ENCODE results near the gene FXYD2.

FXYD2 gene

GRCh38 chr11:117832511-117832910 lies 8.0 kb upstream of the FXYD2 start:
- Mint-ChIP-seq H3K36me3 (peaks cover 5% of the 10 kb centered on the region), H3K4me3 (no peak overlapping the region), H3K9me3 (no peaks in the 10 kb centered on the region), H3K4me1 (peaks cover 56% of the 10 kb centered on the region), H3K27ac (peak overlapping the region; percentile 74)
- ATAC-seq (no peak), DNase-seq (ENCODE audit: low spot score in 2 of 2) (no peak)

- H3K4me1 Mint-ChIP-seq: peaks cover 54% of the 10 kb centered on the region
- H3K4me3 Mint-ChIP-seq: no peak overlapping the region
- peak overlapping the region; percentile 92 for H3K27ac Mint-ChIP-seq
- no peak for ATAC-seq
- DNase-seq (ENCODE audit: low spot score in 2 of 2): no peak
- peaks cover 6% of the 10 kb centered on the region for H3K36me3 Mint-ChIP-seq
- no peaks in the 10 kb centered on the region for H3K9me3 Mint-ChIP-seq
Observed at GRCh38 chr11:117831661-117832415, 7.3 kb upstream of the FXYD2 start.

GRCh38 chr11:117830674-117831351 lies 6.3 kb upstream of the FXYD2 start:
- ATAC-seq (no peak), DNase-seq (ENCODE audit: low spot score in 2 of 2) (no peak)
- Mint-ChIP-seq H3K27ac (peak overlapping the region; percentile 92), H3K4me1 (peaks cover 57% of the 10 kb centered on the region), H3K9me3 (no peaks in the 10 kb centered on the region), H3K36me3 (peaks cover 6% of the 10 kb centered on the region), H3K4me3 (peak overlapping the region; percentile 29)

- DNase-seq (ENCODE audit: low spot score in 2 of 2) (no peak), ATAC-seq (no peak)
- Mint-ChIP-seq H3K9me3 (no peaks in the 10 kb centered on the region), H3K27ac (peak overlapping the region; percentile 92), H3K4me3 (peak overlapping the region; percentile 29), H3K4me1 (peaks cover 65% of the 10 kb centered on the region), H3K36me3 (peaks cover 6% of the 10 kb centered on the region)
Observed at GRCh38 chr11:117830072-117830471, 5.5 kb upstream of the FXYD2 start.

- peak overlapping the region; percentile 92 for H3K27ac Mint-ChIP-seq
- H3K9me3 Mint-ChIP-seq: no peaks in the 10 kb centered on the region
- DNase-seq (ENCODE audit: low spot score in 2 of 2): no peak
- no peak for ATAC-seq
- peaks cover 6% of the 10 kb centered on the region for H3K36me3 Mint-ChIP-seq
- peaks cover 72% of the 10 kb centered on the region for H3K4me1 Mint-ChIP-seq
- H3K4me3 Mint-ChIP-seq: peak overlapping the region; percentile 58
Observed at GRCh38 chr11:117829369-117829725, 4.8 kb upstream of the FXYD2 start.

GRCh38 chr11:117828611-117829368 lies 4.2 kb upstream of the FXYD2 start:
- H3K27ac Mint-ChIP-seq: peak overlapping the region; percentile 92
- peak; percentile 97 for ATAC-seq
- DNase-seq (ENCODE audit: low spot score in 2 of 2): peak; percentile 64 to 87
- H3K9me3 Mint-ChIP-seq: no peaks in the 10 kb centered on the region
- peak overlapping the region; percentile 58 for H3K4me3 Mint-ChIP-seq
- H3K36me3 Mint-ChIP-seq: peaks cover 6% of the 10 kb centered on the region
- H3K4me1 Mint-ChIP-seq: peaks cover 77% of the 10 kb centered on the region

GRCh38 chr11:117827521-117828511 lies 3.3 kb upstream of the FXYD2 start:
- peak overlapping the region; percentile 58 for H3K4me3 Mint-ChIP-seq
- peak overlapping the region; percentile 92 for H3K27ac Mint-ChIP-seq
- peaks cover 87% of the 10 kb centered on the region for H3K4me1 Mint-ChIP-seq
- ATAC-seq: no peak
- no peaks in the 10 kb centered on the region for H3K9me3 Mint-ChIP-seq
- DNase-seq (ENCODE audit: low spot score in 2 of 2): no peak
- H3K36me3 Mint-ChIP-seq: peaks cover 6% of the 10 kb centered on the region

- peaks cover 6% of the 10 kb centered on the region for H3K36me3 Mint-ChIP-seq
- H3K4me1 Mint-ChIP-seq: peaks cover 86% of the 10 kb centered on the region
- H3K9me3 Mint-ChIP-seq: no peaks in the 10 kb centered on the region
- H3K4me3 Mint-ChIP-seq: no peak overlapping the region
- ATAC-seq (no peak), DNase-seq (ENCODE audit: low spot score in 2 of 2) (no peak)
- H3K27ac Mint-ChIP-seq: no peak overlapping the region
Observed at GRCh38 chr11:117826832-117827231, 2.3 kb upstream of the FXYD2 start.

GRCh38 chr11:117826190-117826570 lies 1.6 kb upstream of the FXYD2 start:
- peaks cover 6% of the 10 kb centered on the region for H3K36me3 Mint-ChIP-seq
- ATAC-seq (no peak), DNase-seq (ENCODE audit: low spot score in 2 of 2) (no peak)
- no peak overlapping the region for H3K27ac Mint-ChIP-seq
- no peaks in the 10 kb centered on the region for H3K9me3 Mint-ChIP-seq
- no peak overlapping the region for H3K4me3 Mint-ChIP-seq
- H3K4me1 Mint-ChIP-seq: peaks cover 89% of the 10 kb centered on the region

GRCh38 chr11:117825538-117826189 lies 1.1 kb upstream of the FXYD2 start:
- DNase-seq (ENCODE audit: low spot score in 2 of 2) (no peak), ATAC-seq (no peak)
- peak overlapping the region; percentile 93 for H3K27ac Mint-ChIP-seq
- H3K4me3 Mint-ChIP-seq: no peak overlapping the region
- H3K4me1 Mint-ChIP-seq: peaks cover 84% of the 10 kb centered on the region
- no peaks in the 10 kb centered on the region for H3K9me3 Mint-ChIP-seq
- H3K36me3 Mint-ChIP-seq: peaks cover 6% of the 10 kb centered on the region

GRCh38 chr11:117823946-117824420 lies 561 bp downstream of the FXYD2 start:
- no peaks in the 10 kb centered on the region for H3K9me3 Mint-ChIP-seq
- H3K4me3 Mint-ChIP-seq: peak overlapping the region; percentile 23
- no peak for ATAC-seq
- no peak for DNase-seq (ENCODE audit: low spot score in 2 of 2)
- peaks cover 6% of the 10 kb centered on the region for H3K36me3 Mint-ChIP-seq
- H3K4me1 Mint-ChIP-seq: peaks cover 71% of the 10 kb centered on the region
- peak overlapping the region; percentile 93 for H3K27ac Mint-ChIP-seq

GRCh38 chr11:117823294-117823945 lies 1.1 kb downstream of the FXYD2 start:
- peak overlapping the region; percentile 93 for H3K27ac Mint-ChIP-seq
- peak; percentile 14 for ATAC-seq
- H3K4me1 Mint-ChIP-seq: peaks cover 71% of the 10 kb centered on the region
- peak overlapping the region; percentile 23 for H3K4me3 Mint-ChIP-seq
- no peaks in the 10 kb centered on the region for H3K9me3 Mint-ChIP-seq
- peaks cover 10% of the 10 kb centered on the region for H3K36me3 Mint-ChIP-seq
- DNase-seq (ENCODE audit: low spot score in 2 of 2): no peak

- peaks cover 14% of the 10 kb centered on the region for H3K36me3 Mint-ChIP-seq
- no peak for ATAC-seq
- no peak overlapping the region for H3K4me3 Mint-ChIP-seq
Observed at GRCh38 chr11:117822074-117823033, 2.2 kb downstream of the FXYD2 start.

More at GRCh38 chr11:117822074-117823033, 2.2 kb downstream of the FXYD2 start:
- H3K9me3 Mint-ChIP-seq: no peaks in the 10 kb centered on the region
- H3K27ac Mint-ChIP-seq: peak overlapping the region; percentile 93
- peak; percentile 53 to 77 for DNase-seq (ENCODE audit: low spot score in 2 of 2)
- peaks cover 71% of the 10 kb centered on the region for H3K4me1 Mint-ChIP-seq
